Neural cell (in vitro differentiated cells): ENCODE results near the gene AQP2.

Experiments
- EP300 ChIP-seq: fragments of 450-650 bp; conservative IDR thresholded peaks from 2 replicates; pipeline ENCODE4 v1.6.1; 2014; ENCODE audit warnings: antibody characterized with exemption, mild to moderate bottlenecking, moderate library complexity; ENCODE audit not compliant: poor library complexity, severe bottlenecking
- EZH2 ChIP-seq: fragments of 200-600, 300-800 bp; shearing (Covaris generic), sonication (generic); IDR thresholded peaks from 2 replicates; pipeline ENCODE4 v1.6.1; 2014; ENCODE audit warnings: antibody characterized with exemption, low read length, borderline replicate concordance, mild to moderate bottlenecking; ENCODE audit not compliant: insufficient read depth, poor library complexity, severe bottlenecking
- RAD21 ChIP-seq: fragments of 450-650 bp; conservative IDR thresholded peaks from 2 replicates; pipeline ENCODE4 v1.6.1; 2014; ENCODE audit warnings: antibody characterized with exemption, mild to moderate bottlenecking, moderate library complexity
- TF ChIP-seq, protein P1 (sequence below): fragments of 450-650 bp; IDR thresholded peaks from 2 replicates; pipeline ENCODE4 v1.5.1; 2014; ENCODE audit warnings: antibody characterized with exemption, mild to moderate bottlenecking, moderate library complexity; ENCODE audit not compliant: poor library complexity, severe bottlenecking

DNA sequence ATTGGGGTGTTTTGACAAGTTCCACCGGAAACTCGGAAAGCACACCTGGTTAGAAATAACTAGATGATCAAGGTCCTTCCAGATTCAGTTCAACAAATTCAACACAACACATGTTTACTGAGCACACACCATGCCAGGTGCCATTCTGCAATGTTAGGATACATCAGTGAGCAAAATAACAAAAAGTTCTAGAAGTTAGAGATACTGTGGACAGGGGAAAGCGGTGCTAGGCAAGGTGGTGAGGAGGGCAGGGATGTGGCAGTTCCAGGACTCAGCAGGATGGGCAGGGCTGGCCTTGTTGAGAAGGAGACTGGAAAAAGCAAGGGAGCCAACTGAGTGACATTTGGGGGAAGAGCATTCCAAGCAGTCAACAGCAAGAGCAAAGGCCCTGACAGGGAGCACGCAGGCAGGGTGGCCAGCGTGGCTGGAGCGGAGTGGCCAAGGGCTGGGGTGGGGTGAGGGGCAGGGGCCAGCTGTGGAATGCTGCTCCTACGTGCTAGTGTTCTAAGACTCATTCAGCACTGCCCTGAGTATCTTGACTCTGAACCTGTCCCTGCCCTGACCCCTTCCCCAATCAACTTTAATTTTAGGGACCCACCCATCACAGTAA is 27.4 kb upstream of the AQP2 start:
- TF ChIP-seq, protein P1, sequence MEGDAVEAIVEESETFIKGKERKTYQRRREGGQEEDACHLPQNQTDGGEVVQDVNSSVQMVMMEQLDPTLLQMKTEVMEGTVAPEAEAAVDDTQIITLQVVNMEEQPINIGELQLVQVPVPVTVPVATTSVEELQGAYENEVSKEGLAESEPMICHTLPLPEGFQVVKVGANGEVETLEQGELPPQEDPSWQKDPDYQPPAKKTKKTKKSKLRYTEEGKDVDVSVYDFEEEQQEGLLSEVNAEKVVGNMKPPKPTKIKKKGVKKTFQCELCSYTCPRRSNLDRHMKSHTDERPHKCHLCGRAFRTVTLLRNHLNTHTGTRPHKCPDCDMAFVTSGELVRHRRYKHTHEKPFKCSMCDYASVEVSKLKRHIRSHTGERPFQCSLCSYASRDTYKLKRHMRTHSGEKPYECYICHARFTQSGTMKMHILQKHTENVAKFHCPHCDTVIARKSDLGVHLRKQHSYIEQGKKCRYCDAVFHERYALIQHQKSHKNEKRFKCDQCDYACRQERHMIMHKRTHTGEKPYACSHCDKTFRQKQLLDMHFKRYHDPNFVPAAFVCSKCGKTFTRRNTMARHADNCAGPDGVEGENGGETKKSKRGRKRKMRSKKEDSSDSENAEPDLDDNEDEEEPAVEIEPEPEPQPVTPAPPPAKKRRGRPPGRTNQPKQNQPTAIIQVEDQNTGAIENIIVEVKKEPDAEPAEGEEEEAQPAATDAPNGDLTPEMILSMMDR = no peak
- no peak for TF ChIP-seq EZH2
- no peak for TF ChIP-seq RAD21
- no peak for TF ChIP-seq EP300
